Gastroesophageal sphincter (tissue), 4 donors: ENCODE results near the gene NAT8L. TPM values are rescaled to one million over a fixed set of nuclear protein-coding genes. Genes with fewer than 3 reads are reported as not detected.

Experiments used
- ATAC-seq: fragments of 150-250 bp; one replicate; pipeline ENCODE4 v1.9.1; 2016; ENCODE audit warnings: mild to moderate bottlenecking, moderate library complexity
- H3K27ac ChIP-seq, 4 donors: fragments of 200-600 bp; sonication (generic) in 3 of 4; 1 replicate in 3 of 4; 2 replicates in 1 of 4; pipeline ENCODE4 v1.5.1; 2016 to 2019
- H3K27me3 ChIP-seq: fragments of 200-600 bp; sonication (generic); one replicate; pipeline ENCODE4 v1.5.1; 2019
- H3K36me3 ChIP-seq, 2 donors: fragments of 200-600 bp; sonication (generic); one replicate each; pipeline ENCODE4 v1.5.1; 2019; ENCODE audit warnings: control low read depth in 1 of 2
- H3K4me1 ChIP-seq, 3 donors: fragments of 200-600 bp; sonication (generic); 1 replicate in 2 of 3; 2 replicates in 1 of 3; pipeline ENCODE4 v1.5.1; 2016 to 2019; ENCODE audit warnings: control low read depth in 2 of 3
- H3K4me3 ChIP-seq, 2 donors: fragments of 200-600 bp; sonication (generic); one replicate each; pipeline ENCODE4 v1.5.1; 2019; ENCODE audit warnings: mild to moderate bottlenecking in 1 of 2, moderate library complexity in 1 of 2
- H3K9me3 ChIP-seq, 3 donors: fragments of 200-600 bp; sonication (generic); one replicate each; pipeline ENCODE4 v1.5.1; 2017 to 2019; ENCODE audit warnings: control low read depth in 2 of 3
- EP300 ChIP-seq: sonication (generic); formaldehyde crosslinking; IDR thresholded peaks from one replicate; pipeline ENCODE4 v1.6.1; 2017; ENCODE audit warnings: antibody characterized with exemption, mild to moderate bottlenecking
- POLR2A ChIP-seq, 2 donors: fragments of 450-650 bp; IDR thresholded peaks; one replicate each; pipeline ENCODE4 v1.6.1; 2017; ENCODE audit warnings: antibody characterized with exemption in 2 of 2, mild to moderate bottlenecking in 2 of 2, moderate library complexity in 1 of 2
- POLR2AphosphoS5 ChIP-seq: sonication (generic); formaldehyde crosslinking; IDR thresholded peaks from one replicate; pipeline ENCODE4 v1.6.1; 2017; ENCODE audit warnings: antibody characterized with exemption
- WGBS, 2 donors: methylation state at CpG; one replicate each; pipeline ENCODE4 v1.1.5; 2018; ENCODE audit warnings: low coverage in 1 of 2; 5-methylcytosine and 5-hydroxymethylcytosine counted together
- total RNA-seq, 4 donors: library from RNA; depleted of rRNA; stranded (reverse); fragments of >200 nt; gene quantifications; one replicate each; pipeline ENCODE4 v1.1.0, GENCODE V29; 2016
- TF ChIP-seq, protein P1 (sequence below), 4 experiments: fragments of 200-600 bp in 2 of 4; fragments of 450-650 bp in 2 of 4; sonication (generic) in 1 of 4; IDR thresholded peaks; one replicate each; pipeline ENCODE4 v1.5.1; 2017 to 2019; ENCODE audit warnings: antibody characterized with exemption in 4 of 4, mild to moderate bottlenecking in 2 of 4, moderate library complexity in 2 of 4

Gene NAT8L
- total RNA-seq, 4 donors from 2014 or later: 0.15 to 0.40 (median 0.35) TPM; not detected in 1

DNA sequence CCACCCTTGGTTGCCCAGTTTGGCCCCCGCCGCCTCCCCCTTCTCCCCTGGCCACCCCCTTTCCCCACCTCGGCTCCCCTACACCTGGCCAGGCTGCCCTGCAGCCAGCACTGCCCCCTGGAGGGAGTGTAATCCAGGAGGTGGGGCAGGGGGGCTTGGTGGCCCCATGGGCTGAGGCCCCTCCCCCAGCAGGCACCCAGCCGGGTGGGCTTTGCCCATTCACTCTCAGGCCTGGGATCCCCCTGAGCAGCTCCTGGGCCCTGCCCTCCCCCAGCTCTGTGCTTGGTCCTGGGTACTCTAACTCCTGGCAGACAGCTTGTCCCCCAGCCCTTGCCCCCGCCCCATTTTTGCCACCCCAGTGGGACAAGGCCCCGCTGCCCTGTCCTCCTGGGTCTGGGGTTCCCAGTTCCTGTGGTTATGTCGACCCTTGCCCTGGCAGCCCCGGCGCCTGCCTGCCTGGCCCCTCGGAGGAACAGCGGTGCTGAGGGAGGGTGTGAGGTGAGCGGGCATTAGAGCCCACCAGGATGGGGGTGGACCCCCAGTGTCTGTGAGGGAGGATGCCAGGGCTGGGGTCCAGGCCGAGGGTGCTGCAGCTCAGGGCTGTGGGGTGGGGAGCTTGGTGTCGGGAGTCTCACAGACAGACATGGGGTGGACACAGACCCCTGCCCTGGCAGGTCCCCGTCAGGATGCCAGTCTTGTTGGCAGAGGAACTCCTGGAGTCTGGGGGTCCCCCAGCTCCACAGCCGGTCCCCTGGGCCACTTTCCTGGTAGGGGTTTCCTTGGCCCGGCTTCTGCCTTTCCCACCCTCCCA lies 10.2 kb downstream of the NAT8L start:
- no peak for ATAC-seq
- 90% methylated on average over 2 of the region's 17 CpGs; no CpG with 5 or more reads in 1 of the 2 donors for WGBS, 2 donors
- H3K27me3 ChIP-seq: peaks cover 66% of the 10 kb centered on the region
- no peak overlapping the region for H3K4me3 ChIP-seq
- H3K27ac ChIP-seq: no peak overlapping the region
- H3K4me1 ChIP-seq: no peaks in the 10 kb centered on the region
- TF ChIP-seq POLR2A (IDR thresholded peaks at IDR 0.05) (no peak), EP300 (no peak), POLR2AphosphoS5 (no peak)
- TF ChIP-seq, protein P1, sequence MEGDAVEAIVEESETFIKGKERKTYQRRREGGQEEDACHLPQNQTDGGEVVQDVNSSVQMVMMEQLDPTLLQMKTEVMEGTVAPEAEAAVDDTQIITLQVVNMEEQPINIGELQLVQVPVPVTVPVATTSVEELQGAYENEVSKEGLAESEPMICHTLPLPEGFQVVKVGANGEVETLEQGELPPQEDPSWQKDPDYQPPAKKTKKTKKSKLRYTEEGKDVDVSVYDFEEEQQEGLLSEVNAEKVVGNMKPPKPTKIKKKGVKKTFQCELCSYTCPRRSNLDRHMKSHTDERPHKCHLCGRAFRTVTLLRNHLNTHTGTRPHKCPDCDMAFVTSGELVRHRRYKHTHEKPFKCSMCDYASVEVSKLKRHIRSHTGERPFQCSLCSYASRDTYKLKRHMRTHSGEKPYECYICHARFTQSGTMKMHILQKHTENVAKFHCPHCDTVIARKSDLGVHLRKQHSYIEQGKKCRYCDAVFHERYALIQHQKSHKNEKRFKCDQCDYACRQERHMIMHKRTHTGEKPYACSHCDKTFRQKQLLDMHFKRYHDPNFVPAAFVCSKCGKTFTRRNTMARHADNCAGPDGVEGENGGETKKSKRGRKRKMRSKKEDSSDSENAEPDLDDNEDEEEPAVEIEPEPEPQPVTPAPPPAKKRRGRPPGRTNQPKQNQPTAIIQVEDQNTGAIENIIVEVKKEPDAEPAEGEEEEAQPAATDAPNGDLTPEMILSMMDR (IDR thresholded peaks at IDR 0.05): no peak
- no peaks in the 10 kb centered on the region for H3K36me3 ChIP-seq
- H3K9me3 ChIP-seq: no peaks in the 10 kb centered on the region

DNA sequence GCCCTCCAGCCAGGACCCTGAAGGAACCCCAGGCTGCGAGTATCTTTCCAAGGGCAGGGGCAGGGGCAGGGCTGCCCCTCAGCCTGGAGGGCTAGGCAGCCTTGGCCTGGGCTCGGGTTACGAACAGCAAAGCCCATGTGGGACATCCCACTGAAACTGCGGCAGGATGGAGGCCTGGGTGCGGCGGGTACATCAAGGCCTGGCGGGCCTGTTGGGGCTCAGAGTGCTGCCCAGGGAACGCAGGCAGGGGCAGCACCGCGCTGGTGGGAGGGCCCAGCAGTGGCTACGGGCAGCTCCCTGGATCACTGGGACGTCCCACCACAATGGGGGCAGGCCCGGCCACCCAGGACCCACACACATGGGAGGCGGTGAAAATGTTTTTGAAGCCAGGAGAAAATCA lies 10.9 kb downstream of the NAT8L start:
- Histone ChIP-seq H3K36me3 (no peaks in the 10 kb centered on the region), H3K9me3 (no peaks in the 10 kb centered on the region), H3K4me1 (no peaks in the 10 kb centered on the region), H3K27ac (no peak overlapping the region), H3K4me3 (no peak overlapping the region), H3K27me3 (peaks cover 60% of the 10 kb centered on the region)
- WGBS, 2 donors: no CpG with 5 or more reads among the region's 14 CpGs
- TF ChIP-seq, protein P1 (IDR thresholded peaks at IDR 0.05): no peak
- TF ChIP-seq POLR2A (IDR thresholded peaks at IDR 0.05) (no peak), EP300 (no peak), POLR2AphosphoS5 (no peak)
- ATAC-seq: no peak

DNA sequence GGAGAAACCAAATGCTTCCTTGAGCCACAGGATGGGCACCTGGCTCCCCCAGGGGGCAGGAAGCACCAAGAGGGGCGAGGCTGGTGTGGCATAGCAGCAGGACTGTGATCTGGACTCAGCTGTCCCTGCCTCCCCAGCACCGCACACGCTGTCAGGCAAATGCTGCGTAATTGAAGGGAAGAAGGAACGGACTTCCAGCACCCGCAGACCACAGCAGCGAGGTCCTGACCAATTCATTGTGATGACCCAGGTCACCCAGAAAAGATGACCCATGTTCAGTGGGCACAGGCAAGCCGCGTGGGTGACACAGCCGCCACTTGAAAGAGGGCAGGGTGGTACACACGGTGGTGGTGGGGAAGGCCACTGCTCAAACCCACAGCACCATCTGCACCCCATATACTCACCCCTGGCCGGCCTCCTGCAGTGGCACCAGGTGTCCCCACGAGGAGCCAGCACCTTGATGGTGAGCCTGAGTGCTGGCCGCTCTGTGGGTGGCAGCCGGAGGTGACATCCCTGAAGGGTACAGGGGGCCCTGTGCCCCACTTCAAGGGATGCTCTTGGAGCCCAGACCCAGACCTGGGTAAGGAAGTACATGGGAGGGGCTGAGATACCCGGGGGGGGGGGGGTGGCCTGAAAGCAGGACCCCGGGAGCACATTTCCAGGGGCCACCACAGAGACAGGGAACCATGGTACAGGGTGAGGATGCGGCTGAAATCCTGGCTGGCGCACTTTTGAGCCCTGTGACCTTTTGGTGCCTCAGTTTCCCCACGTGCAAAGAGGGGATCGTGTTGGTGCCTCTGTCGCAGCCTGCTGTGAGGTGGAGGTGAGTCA lies 11.5 kb downstream of the NAT8L start:
- WGBS, 2 donors: 40% methylated on average over 2 of the region's 22 CpGs; no CpG with 5 or more reads in 1 of the 2 donors
- Histone ChIP-seq H3K27me3 (peaks cover 53% of the 10 kb centered on the region), H3K27ac (no peak overlapping the region), H3K36me3 (no peaks in the 10 kb centered on the region), H3K9me3 (no peaks in the 10 kb centered on the region), H3K4me1 (no peaks in the 10 kb centered on the region), H3K4me3 (no peak overlapping the region)
- TF ChIP-seq EP300 (no peak), POLR2A (IDR thresholded peaks at IDR 0.05) (no peak), POLR2AphosphoS5 (no peak)
- TF ChIP-seq, protein P1 (IDR thresholded peaks at IDR 0.05): no peak
- no peak for ATAC-seq

DNA sequence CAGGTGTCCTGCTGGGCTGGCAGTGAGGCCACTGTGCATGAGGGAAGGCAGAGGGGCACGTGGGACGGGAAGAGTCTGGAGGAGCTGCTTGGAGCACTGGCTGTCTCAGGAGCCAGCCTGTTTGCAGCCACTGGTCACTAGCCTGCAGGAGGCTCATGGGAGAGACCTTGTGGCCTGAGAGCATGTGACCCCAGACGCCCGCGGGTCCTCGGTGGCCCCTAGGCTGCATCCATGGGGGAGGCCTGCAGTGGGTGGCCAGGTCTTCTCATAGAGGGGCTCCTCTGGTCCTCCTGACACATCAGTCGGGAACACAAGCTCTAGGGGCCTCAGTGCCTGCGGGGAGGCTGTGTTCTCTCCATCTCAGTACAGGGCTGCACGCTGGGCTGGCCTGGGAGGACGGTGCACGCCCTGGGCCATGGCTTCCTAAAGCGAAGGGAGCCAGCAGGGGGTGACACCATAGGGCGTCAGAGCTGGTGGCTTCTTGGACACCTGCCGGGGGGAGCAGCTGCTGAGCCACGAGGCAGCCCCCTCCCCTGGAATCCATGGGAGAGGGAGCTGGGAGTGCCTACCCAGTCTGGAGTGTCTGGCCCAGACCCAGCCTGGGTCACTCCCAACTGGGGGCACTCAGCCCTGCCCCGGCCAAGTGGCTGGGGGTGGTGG lies 12.3 kb downstream of the NAT8L start:
- no peaks in the 10 kb centered on the region for H3K9me3 ChIP-seq
- no peaks in the 10 kb centered on the region for H3K36me3 ChIP-seq
- TF ChIP-seq, protein P1 (IDR thresholded peaks at IDR 0.05): no peak
- no peak for TF ChIP-seq POLR2AphosphoS5
- no peak for TF ChIP-seq EP300
- no peak for TF ChIP-seq POLR2A (IDR thresholded peaks at IDR 0.05)
- no peak overlapping the region for H3K27ac ChIP-seq
- ATAC-seq: no peak
- WGBS, 2 donors: 40 to 50% methylated on average over 1 to 2 of the region's 16 CpGs
- no peak overlapping the region for H3K4me3 ChIP-seq
- H3K4me1 ChIP-seq: no peaks in the 10 kb centered on the region
- peaks cover 46% of the 10 kb centered on the region for H3K27me3 ChIP-seq
